Urothelium cell line (cell line): ENCODE results near the gene CDH12.
"Not testable (repeated sequence)": the region's sequence is repeated elsewhere in the genome, so short reads cannot be mapped to it uniquely, and the experiment has no call there.

Experiments
- DNase-seq: peaks from one replicate; pipeline ENCODE4 v3.0.0; 2011; ENCODE audit warnings: low spot score, mixed read lengths
- FAIRE-seq: peaks from 2 replicates; lab custom pipeline; 2011; peaks lifted over from hg19 to GRCh38; lab: Jason Lieb, UNC

Gene CDH12

GRCh38 chr5:22774214-22774613, 78.9 kb downstream of the CDH12 start:
- FAIRE-seq, DNase-seq: not testable (repeated sequence)

DNA sequence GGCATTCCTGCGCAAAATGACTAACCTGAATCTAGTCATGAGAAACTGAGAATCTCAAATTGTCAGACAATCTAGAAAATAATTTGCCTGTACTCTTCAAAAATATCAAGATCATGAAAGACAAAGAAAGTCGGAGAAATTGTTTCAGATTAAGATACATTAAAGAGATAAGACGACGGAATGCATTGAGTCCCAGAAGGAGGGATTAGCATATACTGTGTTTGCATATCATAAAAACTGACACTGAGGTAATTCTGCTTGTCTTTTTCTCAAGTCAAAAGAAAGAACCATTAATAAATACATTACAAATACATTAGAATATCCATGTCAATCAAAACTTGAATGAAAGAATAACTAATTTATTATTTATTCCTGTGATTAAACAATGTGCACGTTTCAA, 88.4 kb downstream of the CDH12 start:
- no peak for FAIRE-seq
- no peak for DNase-seq

DNA sequence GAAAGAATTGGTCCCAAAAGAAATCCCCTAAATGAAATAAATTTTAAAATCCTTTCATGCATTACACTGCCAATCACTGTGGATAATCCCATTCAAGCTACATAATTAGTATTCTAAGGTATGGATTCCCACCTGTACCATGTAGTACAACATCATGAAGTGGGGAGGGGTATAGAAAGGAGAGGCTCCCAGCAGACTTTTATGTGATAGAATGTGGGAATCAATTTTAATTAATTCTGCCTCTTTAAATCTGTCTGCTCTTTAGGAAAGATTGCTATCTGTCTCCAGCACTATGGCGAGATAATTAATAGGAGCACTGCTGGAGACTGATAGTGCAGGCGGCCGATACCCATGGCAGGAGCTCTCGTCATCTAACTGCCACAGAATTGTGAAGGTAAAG, 95.4 kb downstream of the CDH12 start:
- DNase-seq: no peak
- FAIRE-seq: no peak

DNA sequence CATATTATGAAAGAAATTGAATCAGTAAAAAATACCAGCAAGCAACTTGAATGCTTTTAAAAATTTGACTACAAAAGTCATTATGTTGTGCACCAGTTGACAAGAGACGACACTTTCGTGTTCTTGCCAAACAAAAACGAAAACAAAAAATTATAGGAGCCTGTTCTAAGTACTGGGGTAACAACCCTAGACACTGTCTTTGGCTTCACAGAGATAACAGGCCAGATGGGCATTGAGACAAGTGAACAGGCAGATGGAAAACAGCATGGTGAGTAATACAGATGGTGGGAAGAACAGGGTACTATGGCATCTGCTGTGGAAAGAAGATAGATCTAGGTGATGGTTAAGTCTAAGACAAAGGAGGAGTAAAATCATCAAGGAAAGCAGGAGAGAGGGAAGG, 99.0 kb downstream of the CDH12 start:
- DNase-seq (no peak), FAIRE-seq (peak; percentile 75)

- FAIRE-seq: no peak
- DNase-seq: no peak
Observed at GRCh38 chr5:22751536-22751935, 101.6 kb downstream of the CDH12 start.

GRCh38 chr5:22736443-22737003, 116.6 kb downstream of the CDH12 start:
- DNase-seq: no peak
- FAIRE-seq: no peak

- DNase-seq (no peak), FAIRE-seq (no peak)
Observed at GRCh38 chr5:22734907-22735306, 118.2 kb downstream of the CDH12 start.

DNA sequence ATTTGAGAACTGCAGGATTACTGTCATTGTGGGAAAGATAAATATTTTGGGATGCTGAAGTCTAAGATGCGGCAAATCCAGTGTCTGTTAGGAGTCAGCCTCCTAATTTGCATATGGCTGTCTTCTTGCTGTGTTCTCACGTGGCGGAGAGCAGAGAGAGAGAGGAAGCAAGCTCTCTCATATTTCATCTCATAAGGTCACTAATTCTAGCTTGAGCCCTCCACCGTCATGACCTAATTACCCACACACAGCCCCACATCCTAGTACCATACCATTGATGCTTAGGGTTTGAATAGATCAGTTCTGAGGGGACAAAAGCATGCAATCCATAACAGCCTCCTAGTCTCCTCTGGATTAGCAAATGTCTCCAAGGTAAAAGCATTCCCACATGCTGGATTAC, 124.5 kb downstream of the CDH12 start:
- FAIRE-seq: no peak

GRCh38 chr5:22722491-22722890, 130.7 kb downstream of the CDH12 start:
- no peak for FAIRE-seq
- no peak for DNase-seq

More for the DNA sequence above, 124.5 kb downstream of the CDH12 start:
- no peak for DNase-seq

GRCh38 chr5:22722056-22722455, 131.1 kb downstream of the CDH12 start:
- DNase-seq: no peak
- no peak for FAIRE-seq

- FAIRE-seq: no peak
Observed at GRCh38 chr5:22719842-22720241, 133.3 kb downstream of the CDH12 start.

DNA sequence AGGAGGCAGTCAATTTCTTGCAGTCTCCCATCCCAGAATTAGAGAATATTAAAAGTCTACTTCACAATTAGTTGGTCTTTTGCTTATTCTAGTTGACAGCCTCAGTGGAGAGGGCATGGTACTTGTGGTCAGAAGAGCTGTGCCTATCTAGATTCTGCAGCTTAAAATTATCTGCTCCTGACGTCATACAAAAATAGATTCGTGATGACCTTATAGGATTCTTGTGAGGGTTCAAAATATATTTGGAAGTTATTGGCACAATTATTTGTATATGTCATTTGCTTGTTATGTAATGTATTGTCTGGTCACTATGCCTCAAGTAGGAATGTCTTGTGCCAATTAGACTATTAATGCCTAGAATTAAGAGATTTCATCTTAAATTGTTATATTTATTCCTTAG, 142.5 kb downstream of the CDH12 start:
- DNase-seq: no peak
- no peak for FAIRE-seq

More at GRCh38 chr5:22719842-22720241, 133.3 kb downstream of the CDH12 start:
- no peak for DNase-seq

- DNase-seq: no peak
- no peak for FAIRE-seq
Observed at GRCh38 chr5:22709743-22710142, 143.4 kb downstream of the CDH12 start.

DNA sequence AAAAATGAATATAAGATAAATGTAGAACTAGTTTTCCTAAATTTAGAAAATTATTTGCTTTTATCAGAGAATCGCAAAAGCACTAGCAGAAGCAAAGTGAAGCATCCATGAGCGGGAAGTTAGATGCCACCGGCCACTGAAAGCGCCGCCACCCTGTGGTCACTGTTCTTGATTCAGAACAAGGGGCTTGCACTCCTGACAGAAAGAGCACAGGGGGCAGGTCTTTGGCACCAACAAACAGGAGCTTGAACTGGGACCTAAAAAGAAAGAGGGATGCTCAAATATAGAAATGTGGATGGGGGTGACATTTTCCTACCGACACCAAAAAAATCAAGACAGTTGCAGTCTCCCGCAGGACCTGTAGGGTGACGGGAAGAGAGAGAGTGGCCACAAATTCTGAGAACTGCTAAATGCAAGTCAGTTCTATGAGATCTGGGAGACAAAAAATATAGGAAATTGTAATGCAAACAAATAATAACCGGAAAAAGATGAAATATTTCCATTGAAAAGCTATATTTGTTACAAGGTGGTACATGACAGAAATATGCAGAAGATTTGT, 144.3 kb downstream of the CDH12 start:
- DNase-seq: no peak
- no peak for FAIRE-seq

DNA sequence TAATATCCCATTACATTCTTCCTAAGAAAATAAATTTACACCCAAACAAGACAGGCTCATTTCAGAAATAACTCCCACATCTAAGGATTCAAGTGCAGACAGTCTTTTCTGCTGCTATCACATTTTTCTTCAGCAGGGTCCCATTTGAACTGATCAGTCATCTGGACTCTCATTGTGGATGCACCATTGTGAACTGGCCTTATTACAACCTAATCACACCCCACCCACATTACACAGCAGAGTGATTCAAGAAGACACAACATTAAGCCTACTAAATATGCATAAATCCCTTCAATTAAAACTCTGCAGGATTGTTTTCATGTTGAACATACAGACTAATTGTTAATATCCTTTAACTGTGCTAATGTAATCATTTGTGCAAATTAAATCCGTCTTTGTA, 146.2 kb downstream of the CDH12 start:
- FAIRE-seq (no peak), DNase-seq (no peak)

GRCh38 chr5:22699319-22699718, 153.8 kb downstream of the CDH12 start:
- no peak for FAIRE-seq
- no peak for DNase-seq

GRCh38 chr5:22693121-22693520, 160.0 kb downstream of the CDH12 start:
- DNase-seq (no peak), FAIRE-seq (no peak)

DNA sequence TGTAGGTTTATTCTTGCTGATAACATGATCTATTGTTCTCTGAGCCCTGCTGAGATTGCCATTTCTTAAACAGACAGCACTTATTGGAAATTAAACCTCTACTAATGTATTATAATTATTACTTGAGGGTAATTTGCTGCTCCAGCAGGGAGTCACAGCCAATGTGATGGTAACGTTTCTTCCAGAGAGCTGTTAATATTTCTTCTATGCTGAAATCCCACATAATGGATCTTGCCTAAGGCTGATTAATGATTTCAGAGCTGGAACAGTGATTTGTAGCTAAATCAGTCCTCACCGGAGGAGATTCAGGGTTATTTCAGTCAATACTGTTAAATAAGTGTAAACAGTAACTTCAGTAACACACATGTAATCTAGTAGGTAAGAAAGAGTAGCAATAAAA, 170.1 kb downstream of the CDH12 start:
- no peak for FAIRE-seq
- no peak for DNase-seq

DNA sequence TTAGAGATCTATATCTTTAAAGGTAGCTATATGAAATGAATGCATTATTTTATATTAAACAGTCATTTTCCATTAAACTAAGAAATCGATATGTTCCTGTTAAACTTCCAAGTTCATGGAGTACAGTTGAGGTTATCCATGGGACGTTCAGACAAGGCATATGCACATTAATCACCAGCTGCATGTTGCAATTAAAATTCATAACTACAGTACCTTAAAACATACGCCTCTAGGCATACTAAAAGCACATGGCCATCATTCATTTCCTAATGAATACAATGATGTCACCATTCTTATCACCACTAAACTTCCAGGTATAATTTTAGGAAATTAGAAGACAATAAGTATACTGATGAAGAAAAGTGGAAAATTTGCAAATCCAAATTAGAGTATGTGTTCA, 174.3 kb downstream of the CDH12 start:
- FAIRE-seq (no peak), DNase-seq (no peak)

DNA sequence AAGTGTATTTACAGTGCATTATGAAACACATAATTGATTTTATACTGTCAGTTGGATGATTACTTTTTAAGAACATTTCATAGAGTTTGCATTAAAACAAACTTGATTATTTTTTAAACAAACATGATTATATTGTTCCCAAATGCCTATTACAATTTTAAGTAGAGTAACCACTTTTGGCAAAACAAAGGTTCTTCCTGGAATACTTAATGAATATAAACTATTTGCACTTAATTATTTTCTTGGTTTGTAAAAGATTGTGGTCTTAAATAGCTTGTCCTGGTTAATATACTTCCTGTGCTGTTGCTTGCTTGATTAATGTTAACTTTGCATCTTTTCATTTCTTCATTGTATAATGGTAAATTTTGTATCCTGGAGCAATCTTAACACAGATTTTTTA, 180.0 kb downstream of the CDH12 start:
- no peak for DNase-seq
- FAIRE-seq: no peak

- no peak for FAIRE-seq
- DNase-seq: no peak
Observed at GRCh38 chr5:22669345-22669744, 183.8 kb downstream of the CDH12 start.

DNA sequence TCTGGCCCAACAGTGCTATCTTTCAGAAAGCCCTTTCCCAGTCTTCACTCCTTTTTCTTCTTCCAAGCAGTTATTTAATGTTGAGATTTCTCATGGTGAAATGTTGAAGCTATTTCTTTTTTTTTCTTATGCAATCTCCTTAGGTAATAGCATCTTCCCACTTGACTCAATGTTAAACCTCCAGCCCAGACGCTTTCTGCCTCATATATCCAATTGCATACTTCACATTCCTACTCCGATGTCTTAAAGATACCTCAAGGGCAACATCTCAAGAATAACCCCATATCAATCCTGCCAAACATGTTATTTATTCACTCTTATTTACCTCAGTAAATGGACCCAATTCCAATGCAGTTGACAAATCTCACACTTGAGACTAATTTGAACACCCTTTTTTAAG, 187.3 kb downstream of the CDH12 start:
- no peak for DNase-seq
- FAIRE-seq: no peak

DNA sequence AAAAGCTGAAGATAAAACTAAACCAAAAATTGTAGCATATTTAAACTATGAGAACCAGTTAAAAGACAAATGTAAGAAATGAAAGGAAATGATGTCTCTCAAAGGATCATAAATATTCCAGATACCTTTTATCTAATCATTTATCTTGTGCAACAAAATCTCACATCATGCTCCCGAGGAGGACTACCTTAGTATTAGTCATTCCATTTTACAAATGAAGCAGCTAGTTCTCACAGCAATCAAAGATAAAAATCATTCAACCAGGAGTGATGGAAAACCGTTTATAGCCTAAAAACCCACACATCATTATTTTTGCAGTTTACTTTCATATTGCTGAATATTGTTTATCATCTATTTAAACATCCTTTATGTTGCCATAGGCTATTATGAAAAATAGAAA, 190.0 kb downstream of the CDH12 start:
- no peak for FAIRE-seq
- DNase-seq: no peak
